Suprapubic skin (tissue), 4 donors: Measurements from ENCODE around the gene NFIB. TPM values are rescaled to one million over a fixed set of nuclear protein-coding genes. Genes with fewer than 3 reads are reported as not detected.
A peak's percentile ranks its signal among the peaks of the same experiment; 100 is the strongest.

Source experiments
- DNase-seq, 2 donors: peaks; one replicate each; pipeline ENCODE4 v3.0.0-alpha.2; 2019; ENCODE audit warnings: low spot score in 2 of 2
- H3K27ac ChIP-seq: fragments of 200-600 bp; sonication (generic); one replicate; pipeline ENCODE4 v1.5.1; 2019
- H3K27me3 ChIP-seq: fragments of 200-600 bp; sonication (generic); one replicate; pipeline ENCODE4 v1.5.1; 2019
- H3K36me3 ChIP-seq: fragments of 200-600 bp; sonication (generic); one replicate; pipeline ENCODE4 v1.5.1; 2019
- H3K4me1 ChIP-seq: fragments of 200-600 bp; sonication (generic); one replicate; pipeline ENCODE4 v1.5.1; 2019
- H3K4me3 ChIP-seq: fragments of 200-600 bp; sonication (generic); one replicate; pipeline ENCODE4 v1.5.1; 2019; ENCODE audit warnings: mild to moderate bottlenecking
- H3K9me3 ChIP-seq: fragments of 200-600 bp; sonication (generic); one replicate; pipeline ENCODE4 v1.5.1; 2019
- CTCF ChIP-seq, 2 donors: fragments of 200-600 bp in 1 of 2; fragments of 450-650 bp in 1 of 2; sonication (generic) in 1 of 2; IDR thresholded peaks; one replicate each; pipeline ENCODE4 v1.5.1; 2016 to 2019; ENCODE audit warnings: antibody characterized with exemption in 2 of 2, mild to moderate bottlenecking in 1 of 2, moderate library complexity in 1 of 2
- EP300 ChIP-seq: sonication (generic); formaldehyde crosslinking; IDR thresholded peaks from one replicate; pipeline ENCODE4 v1.6.1; 2017; ENCODE audit warnings: antibody characterized with exemption
- POLR2A ChIP-seq, 2 donors: fragments of 450-650 bp; IDR thresholded peaks; one replicate each; pipeline ENCODE4 v1.6.1; 2017; ENCODE audit warnings: antibody characterized with exemption in 2 of 2, mild to moderate bottlenecking in 2 of 2, moderate library complexity in 2 of 2
- POLR2AphosphoS5 ChIP-seq, 3 donors: sonication (generic); formaldehyde crosslinking; IDR thresholded peaks; one replicate each; pipeline ENCODE4 v1.6.1; 2017; ENCODE audit warnings: antibody characterized with exemption in 3 of 3
- WGBS: methylation state at CpG from one replicate; pipeline ENCODE4 v1.1.5; 2018; 5-methylcytosine and 5-hydroxymethylcytosine counted together
- total RNA-seq, 4 donors: library from RNA; depleted of rRNA; stranded (reverse); fragments of >200 nt; gene quantifications; one replicate each; pipeline ENCODE4 v1.1.0, GENCODE V29; 2016

NFIB gene
- total RNA-seq, 4 donors from 2014 or later = 90.4 to 204 (median 112) TPM

DNA sequence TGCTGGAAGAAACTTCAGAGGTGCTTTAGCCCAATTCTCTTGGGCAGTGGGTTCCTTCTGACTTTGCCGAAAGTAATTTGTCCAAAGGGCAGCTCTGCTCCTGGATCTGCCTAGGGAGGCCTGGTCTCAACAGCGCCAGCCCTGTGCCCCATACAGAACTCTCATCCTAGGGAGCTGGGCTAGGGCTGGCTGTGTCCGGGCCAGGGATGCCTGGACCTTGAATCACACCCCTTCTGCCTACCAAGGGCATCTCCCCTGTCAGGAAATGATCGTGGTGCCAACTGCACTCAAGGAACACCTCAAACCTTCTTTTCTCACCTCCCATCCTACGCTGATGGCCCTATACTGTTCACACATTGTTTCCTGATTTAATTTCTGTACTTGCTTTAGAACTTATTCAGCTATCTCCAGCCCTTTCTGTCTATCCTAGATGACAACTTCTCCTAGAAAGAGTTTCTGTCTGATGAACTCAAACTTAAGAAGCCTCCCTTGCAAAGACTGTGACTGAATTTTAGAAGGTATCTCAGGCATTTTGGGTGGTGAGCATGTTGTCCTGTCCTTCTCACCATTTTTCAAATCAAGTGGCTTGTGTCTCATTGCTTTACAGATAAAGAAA is 37.4 kb upstream of the NFIB start:
- no peak for TF ChIP-seq POLR2A (IDR thresholded peaks at IDR 0.05)
- no peak for TF ChIP-seq POLR2AphosphoS5 (IDR thresholded peaks at IDR 0.05)
- TF ChIP-seq EP300 = no peak
- H3K27ac ChIP-seq = peak overlapping the region; percentile 88
- peak overlapping the region; percentile 61 for H3K4me3 ChIP-seq
- DNase-seq = no peak
- WGBS = 63% methylated on average over 5 of the region's 5 CpGs
- peaks cover 60% of the 10 kb centered on the region for H3K4me1 ChIP-seq
- H3K27me3 ChIP-seq = peaks cover 11% of the 10 kb centered on the region
- H3K36me3 ChIP-seq = no peaks in the 10 kb centered on the region
- no peaks in the 10 kb centered on the region for H3K9me3 ChIP-seq

DNA sequence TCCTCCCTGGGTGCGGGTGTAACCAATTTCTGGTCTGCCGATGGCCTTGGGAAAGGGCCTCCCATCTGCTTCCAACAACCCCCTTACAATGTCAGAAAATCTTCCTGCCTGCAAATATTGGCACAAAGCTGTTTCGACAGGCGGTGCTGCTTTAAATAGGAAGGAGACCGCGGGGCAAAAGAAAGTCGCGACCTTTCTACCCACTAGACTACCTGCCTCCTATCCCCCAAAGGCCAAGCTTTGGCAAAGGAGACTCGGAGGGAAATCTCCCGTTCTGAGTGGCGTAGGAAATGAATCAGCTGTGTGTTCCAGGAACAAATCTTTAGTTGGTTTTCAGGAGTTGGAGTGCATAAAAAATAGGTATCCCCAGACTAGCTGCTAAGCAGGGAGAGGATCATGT is 36.8 kb upstream of the NFIB start:
- Histone ChIP-seq H3K27me3 (peaks cover 14% of the 10 kb centered on the region), H3K4me1 (peaks cover 66% of the 10 kb centered on the region), H3K27ac (peak overlapping the region; percentile 88), H3K9me3 (no peaks in the 10 kb centered on the region), H3K36me3 (no peaks in the 10 kb centered on the region), H3K4me3 (peak overlapping the region; percentile 61)
- 55% methylated on average over 11 of the region's 11 CpGs for WGBS
- TF ChIP-seq CTCF (IDR thresholded peaks at IDR 0.05) (no peak), POLR2AphosphoS5 (IDR thresholded peaks at IDR 0.05) (no peak), POLR2A (IDR thresholded peaks at IDR 0.05) (no peak), EP300 (no peak)
- no peak for DNase-seq

GRCh38 chr9:14350349-14350728 is 36.4 kb upstream of the NFIB start:
- H3K4me3 ChIP-seq = peak overlapping the region; percentile 61
- H3K36me3 ChIP-seq = no peaks in the 10 kb centered on the region
- no peaks in the 10 kb centered on the region for H3K9me3 ChIP-seq
- peaks cover 70% of the 10 kb centered on the region for H3K4me1 ChIP-seq
- H3K27ac ChIP-seq = peak overlapping the region; percentile 88
- WGBS = 42% methylated on average over 10 of the region's 10 CpGs
- DNase-seq = no peak
- no peak for TF ChIP-seq EP300
- no peak for TF ChIP-seq POLR2A (IDR thresholded peaks at IDR 0.05)
- TF ChIP-seq POLR2AphosphoS5 (IDR thresholded peaks at IDR 0.05) = no peak
- TF ChIP-seq CTCF (IDR thresholded peaks at IDR 0.05) = no peak
- peaks cover 17% of the 10 kb centered on the region for H3K27me3 ChIP-seq

- Histone ChIP-seq H3K4me1 (peaks cover 75% of the 10 kb centered on the region), H3K9me3 (no peaks in the 10 kb centered on the region), H3K4me3 (peak overlapping the region; percentile 61), H3K36me3 (no peaks in the 10 kb centered on the region), H3K27ac (peak overlapping the region; percentile 88), H3K27me3 (peaks cover 17% of the 10 kb centered on the region)
- DNase-seq = no peak
- 27% methylated on average over 42 of the region's 42 CpGs for WGBS
- TF ChIP-seq POLR2AphosphoS5 (IDR thresholded peaks at IDR 0.05) = no peak
- no peak for TF ChIP-seq CTCF (IDR thresholded peaks at IDR 0.05)
- no peak for TF ChIP-seq EP300
- no peak for TF ChIP-seq POLR2A (IDR thresholded peaks at IDR 0.05)
Measured at GRCh38 chr9:14349447-14350348, 35.8 kb upstream of the NFIB start.

GRCh38 chr9:14349146-14349446 is 35.2 kb upstream of the NFIB start:
- DNase-seq = no peak
- Histone ChIP-seq H3K36me3 (no peaks in the 10 kb centered on the region), H3K4me1 (peaks cover 81% of the 10 kb centered on the region), H3K9me3 (no peaks in the 10 kb centered on the region), H3K27me3 (peaks cover 17% of the 10 kb centered on the region), H3K27ac (peak overlapping the region; percentile 88), H3K4me3 (peak overlapping the region; percentile 61)
- 28% methylated on average over 15 of the region's 15 CpGs for WGBS
- TF ChIP-seq POLR2A (IDR thresholded peaks at IDR 0.05) (no peak), EP300 (no peak), CTCF (IDR thresholded peaks at IDR 0.05) (no peak), POLR2AphosphoS5 (IDR thresholded peaks at IDR 0.05) (no peak)
